Skeletal muscle tissue (tissue), 4 donors: ENCODE results near the gene SIX2. TPM values are rescaled to one million over a fixed set of nuclear protein-coding genes. Genes with fewer than 3 reads are reported as not detected.

Source experiments
- H3K27ac ChIP-seq: one replicate; pipeline ENCODE4 v1.7.0; 2013; ENCODE audit warnings: mild to moderate bottlenecking, low read depth, low read length, inconsistent platforms
- H3K27me3 ChIP-seq, 3 donors: one replicate each; pipeline ENCODE4 v1.7.0; 2013; ENCODE audit warnings: low read length in 3 of 3; ENCODE audit not compliant: control insufficient read depth in 3 of 3, insufficient read depth in 3 of 3
- H3K36me3 ChIP-seq, 3 donors: one replicate each; pipeline ENCODE4 v1.7.0; 2013; ENCODE audit warnings: low read length in 3 of 3; ENCODE audit not compliant: control insufficient read depth in 3 of 3, insufficient read depth in 3 of 3
- H3K4me1 ChIP-seq, 3 donors: one replicate each; pipeline ENCODE4 v1.7.0; 2013; ENCODE audit warnings: low read length in 3 of 3, mild to moderate bottlenecking in 3 of 3; ENCODE audit not compliant: control insufficient read depth in 3 of 3, insufficient read depth in 3 of 3
- H3K4me3 ChIP-seq, 3 donors: one replicate each; pipeline ENCODE4 v1.7.0; 2013; ENCODE audit warnings: low read length in 3 of 3
- H3K9ac ChIP-seq, 3 donors: one replicate each; pipeline ENCODE4 v1.7.0; 2013; ENCODE audit warnings: low read length in 3 of 3, mild to moderate bottlenecking in 3 of 3, moderate library complexity in 2 of 3, low read depth in 1 of 3
- H3K9me3 ChIP-seq, 3 donors: one replicate each; pipeline ENCODE4 v1.7.0; 2013; ENCODE audit warnings: low read length in 3 of 3; ENCODE audit not compliant: control insufficient read depth in 3 of 3
- total RNA-seq: library from RNA; depleted of rRNA; stranded (reverse); fragments of >200 nt; gene quantifications from one replicate; pipeline ENCODE4 v1.2.3, GENCODE V29; 2014
- donor health status: Osteomylitis.

The SIX2 gene
- total RNA-seq, 1 donor from 2014 or later: 4.2 TPM

GRCh38 chr2:45004562-45005191 lies 4.6 kb downstream of the SIX2 start:
- no peak overlapping the region for H3K4me3 ChIP-seq

GRCh38 chr2:45003579-45004551 lies 5.4 kb downstream of the SIX2 start:
- H3K4me1 ChIP-seq: peaks cover 21 to 22% (median 22%) of the 10 kb centered on the region in 3 donors
- peaks cover 0 to 27% (median 7%) of the 10 kb centered on the region in 3 donors for H3K36me3 ChIP-seq
- peaks cover 27 to 40% (median 35%) of the 10 kb centered on the region in 3 donors for H3K27me3 ChIP-seq
- H3K9ac ChIP-seq: no peak overlapping the region
- H3K9me3 ChIP-seq: no peaks in the 10 kb centered on the region
- H3K4me3 ChIP-seq: no peak overlapping the region
- H3K27ac ChIP-seq: no peak overlapping the region

More at GRCh38 chr2:45004562-45005191, 4.6 kb downstream of the SIX2 start:
- Histone ChIP-seq H3K9me3 (no peaks in the 10 kb centered on the region), H3K27ac (no peak overlapping the region), H3K4me1 (peaks cover 22 to 23% (median 22%) of the 10 kb centered on the region in 3 donors), H3K9ac (no peak overlapping the region), H3K27me3 (peaks cover 25 to 36% (median 35%) of the 10 kb centered on the region in 3 donors), H3K36me3 (peaks cover 0 to 27% (median 7%) of the 10 kb centered on the region in 3 donors)

- H3K36me3 ChIP-seq: peaks cover 0 to 27% (median 7%) of the 10 kb centered on the region in 3 donors
- peaks cover 27 to 44% (median 35%) of the 10 kb centered on the region in 3 donors for H3K27me3 ChIP-seq
- H3K4me1 ChIP-seq: peaks cover 10 to 13% (median 11%) of the 10 kb centered on the region in 3 donors
- H3K4me3 ChIP-seq: no peak overlapping the region
- H3K9ac ChIP-seq: no peak overlapping the region
- H3K9me3 ChIP-seq: no peaks in the 10 kb centered on the region
- no peak overlapping the region for H3K27ac ChIP-seq
Observed at GRCh38 chr2:45002686-45003085, 6.6 kb downstream of the SIX2 start.

GRCh38 chr2:45001869-45002385 lies 7.3 kb downstream of the SIX2 start:
- H3K9ac ChIP-seq: no peak overlapping the region
- H3K27me3 ChIP-seq: peaks cover 26 to 44% (median 39%) of the 10 kb centered on the region in 3 donors
- no peak overlapping the region for H3K27ac ChIP-seq
- H3K9me3 ChIP-seq: no peaks in the 10 kb centered on the region
- H3K36me3 ChIP-seq: peaks cover 0 to 27% (median 7%) of the 10 kb centered on the region in 3 donors
- peaks cover 3 to 7% (median 4%) of the 10 kb centered on the region in 3 donors for H3K4me1 ChIP-seq
- no peak overlapping the region for H3K4me3 ChIP-seq

GRCh38 chr2:45000921-45001868 lies 8.1 kb downstream of the SIX2 start:
- Histone ChIP-seq H3K36me3 (peaks cover 0 to 20% (median 7%) of the 10 kb centered on the region in 3 donors), H3K27ac (no peak overlapping the region), H3K9ac (no peak overlapping the region), H3K9me3 (no peaks in the 10 kb centered on the region), H3K4me3 (peak overlapping the region in 2 of 3 donors; percentile 27 to 45), H3K4me1 (peaks cover 0 to 3% (median 3%) of the 10 kb centered on the region in 3 donors), H3K27me3 (peaks cover 23 to 41% (median 40%) of the 10 kb centered on the region in 3 donors)

GRCh38 chr2:45000341-45000901 lies 8.8 kb downstream of the SIX2 start:
- no peak overlapping the region for H3K9ac ChIP-seq
- H3K27ac ChIP-seq: no peak overlapping the region
- peaks cover 0 to 13% (median 5%) of the 10 kb centered on the region in 3 donors for H3K36me3 ChIP-seq
- H3K4me3 ChIP-seq: no peak overlapping the region
- H3K4me1 ChIP-seq: peaks cover 0 to 3% (median 3%) of the 10 kb centered on the region in 3 donors
- no peaks in the 10 kb centered on the region for H3K9me3 ChIP-seq
- H3K27me3 ChIP-seq: peaks cover 20 to 36% (median 35%) of the 10 kb centered on the region in 3 donors

GRCh38 chr2:44999540-44999939 lies 9.7 kb downstream of the SIX2 start:
- peaks cover 20 to 38% (median 38%) of the 10 kb centered on the region in 3 donors for H3K27me3 ChIP-seq
- H3K4me3 ChIP-seq: no peak overlapping the region
- peaks cover 0 to 3% (median 3%) of the 10 kb centered on the region in 3 donors for H3K4me1 ChIP-seq

GRCh38 chr2:44997963-44998362 lies 11.3 kb downstream of the SIX2 start:
- Histone ChIP-seq H3K27ac (no peak overlapping the region), H3K27me3 (peaks cover 17 to 40% (median 32%) of the 10 kb centered on the region in 3 donors), H3K9ac (no peak overlapping the region), H3K9me3 (no peaks in the 10 kb centered on the region), H3K4me3 (no peak overlapping the region), H3K4me1 (peaks cover 0 to 3% (median 3%) of the 10 kb centered on the region in 3 donors), H3K36me3 (no peaks in the 10 kb centered on the region)

More at GRCh38 chr2:44999540-44999939, 9.7 kb downstream of the SIX2 start:
- Histone ChIP-seq H3K36me3 (peaks cover 0 to 6% (median 0%) of the 10 kb centered on the region in 3 donors), H3K27ac (no peak overlapping the region), H3K9ac (no peak overlapping the region), H3K9me3 (no peaks in the 10 kb centered on the region)
